HepG2 (cell line): ENCODE data around the gene EFEMP2. TPM values are rescaled to one million over a fixed set of nuclear protein-coding genes. Genes with fewer than 3 reads are reported as not detected.

Experiments
- CSRNP1 ChIP-seq: sonication (generic); formaldehyde crosslinking; IDR thresholded peaks from 2 replicates; pipeline ENCODE4 v1.8.1; 2023; ENCODE audit warnings: mild to moderate bottlenecking, missing genetic modification reagents
- FOSL2 ChIP-seq: sonication (generic); formaldehyde crosslinking; IDR thresholded peaks from 2 replicates; pipeline ENCODE4 v1.4.0; 2020; ENCODE audit warnings: missing genetic modification reagents
- FOXP1 ChIP-seq, 2 experiments: fragments of 450-650 bp in 1 of 2; IDR thresholded peaks; 2 replicates each; pipeline ENCODE4 v1.6.1; 2017 to 2018; ENCODE audit warnings: antibody characterized with exemption in 1 of 2
- GATAD2A ChIP-seq: IDR thresholded peaks from 2 replicates; pipeline ENCODE4 v1.6.1; 2016
- HNF1B ChIP-seq: sonication (generic); formaldehyde crosslinking; IDR thresholded peaks from 2 replicates; pipeline ENCODE4 v1.5.1; 2020; ENCODE audit warnings: mild to moderate bottlenecking, moderate library complexity, missing genetic modification reagents
- IRF2 ChIP-seq: IDR thresholded peaks from 2 replicates; pipeline ENCODE4 v1.6.1; 2018; ENCODE audit warnings: missing genetic modification reagents, missing compliant biosample characterization
- NR2C2 ChIP-seq: sonication (generic); formaldehyde crosslinking; IDR thresholded peaks from 2 replicates; pipeline ENCODE4 v1.4.0; 2020; ENCODE audit warnings: missing genetic modification reagents, mild to moderate bottlenecking, moderate library complexity, borderline replicate concordance
- NR2F1 ChIP-seq, 2 experiments: fragments of 450-650 bp in 1 of 2; formaldehyde crosslinking in 1 of 2; IDR thresholded peaks; 2 replicates each; pipeline versions ENCODE4 v1.5.0 to v1.6.1; 2016 to 2020; ENCODE audit warnings: mild to moderate bottlenecking in 1 of 2, missing compliant biosample characterization in 1 of 2, missing genetic modification reagents in 1 of 2, moderate library complexity in 1 of 2
- NR2F6 ChIP-seq, 2 experiments: IDR thresholded peaks; 2 replicates each; pipeline ENCODE4 v1.6.1; 2016; ENCODE audit warnings: antibody characterized with exemption in 1 of 2, mild to moderate bottlenecking in 1 of 2
- SETDB1 ChIP-seq: sonication (generic); formaldehyde crosslinking; IDR thresholded peaks from 2 replicates; pipeline ENCODE4 v1.5.1; 2020; ENCODE audit warnings: missing genetic modification reagents, mild to moderate bottlenecking, borderline replicate concordance
- SIN3A ChIP-seq: IDR thresholded peaks from 2 replicates; pipeline ENCODE4 v1.6.1; 2011; ENCODE audit warnings: low read depth, mild to moderate bottlenecking, control low read depth, low read length, borderline replicate concordance
- SOX6 ChIP-seq, 2 experiments: fragments of 450-650 bp in 1 of 2; sonication (generic) in 1 of 2; formaldehyde crosslinking in 1 of 2; IDR thresholded peaks; 2 replicates each; pipeline versions ENCODE4 v1.4.0 to v1.6.1; 2017 to 2020; ENCODE audit warnings: antibody characterized with exemption in 1 of 2, mild to moderate bottlenecking in 1 of 2, missing genetic modification reagents in 1 of 2
- SRSF1 ChIP-seq: fragments of 200-400 bp; formaldehyde crosslinking; optimal IDR thresholded peaks from 2 replicates; pipeline ENCODE3; 2017; ENCODE audit warnings: mild to moderate bottlenecking, low read depth, low read length, moderate library complexity
- TP53 ChIP-seq: sonication (generic); formaldehyde crosslinking; conservative IDR thresholded peaks from 2 replicates; pipeline ENCODE4 v1.4.0; 2020; ENCODE audit warnings: missing genetic modification reagents
- ZNF296 ChIP-seq: sonication (generic); formaldehyde crosslinking; conservative IDR thresholded peaks from 2 replicates; pipeline ENCODE4 v1.5.0; 2020; ENCODE audit warnings: mild to moderate bottlenecking, missing genetic modification reagents
- ZNF432 ChIP-seq: sonication (generic); formaldehyde crosslinking; IDR thresholded peaks from 2 replicates; pipeline ENCODE4 v1.5.0; 2020; ENCODE audit warnings: missing genetic modification reagents, mild to moderate bottlenecking, borderline replicate concordance
- ZNF772 ChIP-seq: sonication (generic); formaldehyde crosslinking; IDR thresholded peaks from 2 replicates; pipeline ENCODE4 v1.5.0; 2020; ENCODE audit warnings: mild to moderate bottlenecking, missing genetic modification reagents
- polyA plus RNA-seq, 8 experiments: library from polyadenylated mRNA; depleted of rRNA in 3 of 8; stranded (reverse) in 7 of 8; unstranded in 1 of 8; fragments of >200 nt; fragmentation: Illumina TruSeq in 4 of 8; extraction: Trizol in 4 of 8; gene quantifications; 2 replicates each; pipeline versions ENCODE4 v1.2.1 to v1.2.3, GENCODE V29; 2011 to 2016; ENCODE audit warnings: low read depth in 4 of 8, missing spikeins in 1 of 8, mixed read lengths in 1 of 8; ENCODE audit not compliant: insufficient read depth in 1 of 8
- total RNA-seq, 5 experiments: library from RNA; depleted of rRNA; stranded (reverse); fragments of >200 nt; fragmentation: Illumina TruSeq; extraction: Trizol; gene quantifications; 2 replicates each; pipeline ENCODE4 v1.2.3, GENCODE V29; 2016; ENCODE audit warnings: low read depth in 1 of 5
- TF ChIP-seq, protein P1 (sequence below): sonication (generic); formaldehyde crosslinking; IDR thresholded peaks from 2 replicates; pipeline ENCODE4 v1.5.1; 2020; ENCODE audit warnings: mild to moderate bottlenecking, missing genetic modification reagents, moderate library complexity
- TF ChIP-seq, protein P2 (sequence below): sonication (generic); formaldehyde crosslinking; IDR thresholded peaks from 2 replicates; pipeline ENCODE4 v1.4.0; 2020; ENCODE audit warnings: missing genetic modification reagents

The EFEMP2 gene
- total and polyA plus RNA-seq, 2 of the 13 experiments (the other 11 are each of a cell fraction or from before 2014, with no cell fraction given) = 7.4 to 29.7 TPM

DNA sequence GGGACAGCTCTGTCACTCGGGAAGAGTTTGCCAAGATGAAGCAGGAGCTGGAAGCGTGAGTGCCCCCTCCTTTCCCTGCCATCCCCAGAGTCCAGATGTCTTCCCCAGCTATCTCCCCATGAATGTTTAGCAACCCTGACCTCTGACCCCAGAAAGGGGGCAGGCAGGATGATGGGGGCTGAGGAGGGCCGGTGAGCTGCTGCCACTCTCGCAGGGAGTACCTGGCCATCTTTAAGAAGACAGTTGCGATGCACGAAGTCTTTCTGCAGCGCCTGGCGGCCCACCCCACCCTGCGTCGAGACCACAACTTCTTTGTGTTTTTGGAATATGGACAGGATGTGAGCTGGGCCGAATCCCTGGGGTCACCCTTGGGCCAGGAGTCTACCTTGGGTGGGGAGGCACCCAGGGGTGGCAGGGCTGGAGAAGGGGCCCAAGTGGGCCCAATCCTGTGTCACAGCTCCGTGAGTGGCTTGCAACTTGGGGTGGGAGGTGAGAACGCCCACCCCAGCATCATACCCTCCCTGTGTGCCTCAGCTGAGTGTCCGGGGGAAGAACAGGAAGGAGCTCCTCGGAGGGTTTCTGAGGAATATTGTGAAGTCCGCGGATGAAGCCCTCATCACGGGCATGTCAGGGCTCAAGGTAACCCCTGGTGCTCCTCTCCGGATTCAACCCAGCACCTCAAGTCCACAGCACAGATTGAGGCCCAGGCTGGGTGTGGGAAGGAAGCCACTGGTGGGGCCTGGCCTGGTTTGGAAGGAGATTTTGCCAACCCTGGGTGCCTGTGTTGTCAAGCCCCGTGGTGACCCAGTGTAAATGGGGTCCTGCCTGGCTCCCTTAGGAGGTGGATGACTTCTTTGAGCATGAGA lies 22.1 kb downstream of the EFEMP2 start (continued):
- no peak for TF ChIP-seq SOX6 (IDR thresholded peaks at IDR 0.05)
- no peak for TF ChIP-seq SOX6 (CRISPR knock-in tag; IDR thresholded peaks at IDR 0.05)
- no peak for TF ChIP-seq ZNF432 (CRISPR knock-in tag)
- no peak for TF ChIP-seq TP53 (CRISPR knock-in tag)
- no peak for TF ChIP-seq IRF2 (CRISPR knock-in tag)
- TF ChIP-seq, protein P1, sequence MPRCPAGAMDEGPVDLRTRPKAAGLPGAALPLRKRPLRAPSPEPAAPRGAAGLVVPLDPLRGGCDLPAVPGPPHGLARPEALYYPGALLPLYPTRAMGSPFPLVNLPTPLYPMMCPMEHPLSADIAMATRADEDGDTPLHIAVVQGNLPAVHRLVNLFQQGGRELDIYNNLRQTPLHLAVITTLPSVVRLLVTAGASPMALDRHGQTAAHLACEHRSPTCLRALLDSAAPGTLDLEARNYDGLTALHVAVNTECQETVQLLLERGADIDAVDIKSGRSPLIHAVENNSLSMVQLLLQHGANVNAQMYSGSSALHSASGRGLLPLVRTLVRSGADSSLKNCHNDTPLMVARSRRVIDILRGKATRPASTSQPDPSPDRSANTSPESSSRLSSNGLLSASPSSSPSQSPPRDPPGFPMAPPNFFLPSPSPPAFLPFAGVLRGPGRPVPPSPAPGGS (CRISPR knock-in tag) = no peak
- TF ChIP-seq FOSL2 (CRISPR knock-in tag) = no peak
- TF ChIP-seq NR2F1 (CRISPR knock-in tag; IDR thresholded peaks at IDR 0.05) = peak in 1 of 2 experiments; percentile 58; a peak in 1 of 4 replicates
- TF ChIP-seq ZNF296 (CRISPR knock-in tag) = no peak
- no peak for TF ChIP-seq ZNF772 (CRISPR knock-in tag)
- TF ChIP-seq NR2F6 (IDR thresholded peaks at IDR 0.05) = peak; percentile 75
- TF ChIP-seq NR2F6 (CRISPR knock-in tag; IDR thresholded peaks at IDR 0.05) = peak; percentile 80
- TF ChIP-seq FOXP1 (IDR thresholded peaks at IDR 0.05) = no peak
- no peak for TF ChIP-seq FOXP1 (CRISPR knock-in tag; IDR thresholded peaks at IDR 0.05)
- 0 out of 2 replicates have a peak, but pooled peaks have one; percentile 52 for TF ChIP-seq CSRNP1
- no peak for TF ChIP-seq GATAD2A (CRISPR knock-in tag)
- TF ChIP-seq HNF1B (CRISPR knock-in tag) = 0 out of 2 replicates have a peak, but pooled peaks have one; percentile 10
- TF ChIP-seq, protein P2, sequence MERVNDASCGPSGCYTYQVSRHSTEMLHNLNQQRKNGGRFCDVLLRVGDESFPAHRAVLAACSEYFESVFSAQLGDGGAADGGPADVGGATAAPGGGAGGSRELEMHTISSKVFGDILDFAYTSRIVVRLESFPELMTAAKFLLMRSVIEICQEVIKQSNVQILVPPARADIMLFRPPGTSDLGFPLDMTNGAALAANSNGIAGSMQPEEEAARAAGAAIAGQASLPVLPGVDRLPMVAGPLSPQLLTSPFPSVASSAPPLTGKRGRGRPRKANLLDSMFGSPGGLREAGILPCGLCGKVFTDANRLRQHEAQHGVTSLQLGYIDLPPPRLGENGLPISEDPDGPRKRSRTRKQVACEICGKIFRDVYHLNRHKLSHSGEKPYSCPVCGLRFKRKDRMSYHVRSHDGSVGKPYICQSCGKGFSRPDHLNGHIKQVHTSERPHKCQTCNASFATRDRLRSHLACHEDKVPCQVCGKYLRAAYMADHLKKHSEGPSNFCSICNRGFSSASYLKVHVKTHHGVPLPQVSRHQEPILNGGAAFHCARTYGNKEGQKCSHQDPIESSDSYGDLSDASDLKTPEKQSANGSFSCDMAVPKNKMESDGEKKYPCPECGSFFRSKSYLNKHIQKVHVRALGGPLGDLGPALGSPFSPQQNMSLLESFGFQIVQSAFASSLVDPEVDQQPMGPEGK (CRISPR knock-in tag) = peak; percentile 60
- TF ChIP-seq NR2C2 (CRISPR knock-in tag) = peak; percentile 56; the same call in 1 of the 2 replicates
- TF ChIP-seq SIN3A = no peak
- no peak for TF ChIP-seq SETDB1
- no peak for TF ChIP-seq SRSF1
